ENCODE results near the gene CPA1.

Gene CPA1

GRCh38 chr7:130356876-130357611 is 23.2 kb upstream of the CPA1 start (continued):
- TF ChIP-seq ZNF398 (tag by site-specific recombination; IDR thresholded peaks at IDR 0.05) (peak; percentile 58), ZNF132 (tag by site-specific recombination; IDR thresholded peaks at IDR 0.05; ENCODE audit: borderline replicate concordance) (no peak), SP7 (tag by site-specific recombination; IDR thresholded peaks at IDR 0.05) (peak; percentile 68), ZNF423 (tag by site-specific recombination; IDR thresholded peaks at IDR 0.05) (no peak), ZNF26 (tag by site-specific recombination; IDR thresholded peaks at IDR 0.05) (no peak), MYNN (tag by site-specific recombination; IDR thresholded peaks at IDR 0.05; ENCODE audit: borderline replicate concordance) (no peak), ZNF561 (tag by site-specific recombination; IDR thresholded peaks at IDR 0.05; ENCODE audit: borderline replicate concordance) (no peak), ZNF362 (tag by site-specific recombination; IDR thresholded peaks at IDR 0.05) (no peak), ZNF510 (tag by site-specific recombination; IDR thresholded peaks at IDR 0.05; ENCODE audit: insufficient replicate concordance) (no peak), ZBTB48 (tag by site-specific recombination; IDR thresholded peaks at IDR 0.05) (no peak), PBX3 (CRISPR knock-in tag; IDR thresholded peaks at IDR 0.05) (no peak), ZNF544 (tag by site-specific recombination; IDR thresholded peaks at IDR 0.05) (no peak), ZNF670 (tag by site-specific recombination; IDR thresholded peaks at IDR 0.05; ENCODE audit: low read depth) (no peak), ELK4 (IDR thresholded peaks at IDR 0.05; ENCODE audit: borderline replicate concordance, low read depth, low read length) (no peak), WT1 (tag by site-specific recombination; IDR thresholded peaks at IDR 0.05) (no peak), ZNF302 (tag by site-specific recombination; IDR thresholded peaks at IDR 0.05; ENCODE audit: low read depth) (no peak), ZNF140 (tag by site-specific recombination; IDR thresholded peaks at IDR 0.05) (no peak), ZNF513 (tag by site-specific recombination; IDR thresholded peaks at IDR 0.05) (no peak), ZNF501 (tag by site-specific recombination; IDR thresholded peaks at IDR 0.05) (no peak), ZFP3 (tag by site-specific recombination; IDR thresholded peaks at IDR 0.05; ENCODE audit: low read depth) (no peak), PRDM6 (tag by site-specific recombination; IDR thresholded peaks at IDR 0.05) (no peak), KLF9 (tag by site-specific recombination; IDR thresholded peaks at IDR 0.05; ENCODE audit: low read depth) (0 out of 2 replicates have a peak, but pooled peaks have one; percentile 15), ZSCAN23 (tag by site-specific recombination; IDR thresholded peaks at IDR 0.05) (0 out of 2 replicates have a peak, but pooled peaks have one; percentile 12), ZNF664 (tag by site-specific recombination; IDR thresholded peaks at IDR 0.05) (no peak), ZNF341 (tag by site-specific recombination; IDR thresholded peaks at IDR 0.05; ENCODE audit: low read depth) (peak; percentile 70), ZNF114 (tag by site-specific recombination; IDR thresholded peaks at IDR 0.05) (no peak), ZEB2 (tag by site-specific recombination; IDR thresholded peaks at IDR 0.05) (no peak), REPIN1 (tag by site-specific recombination; IDR thresholded peaks at IDR 0.05; ENCODE audit: low read depth) (no peak), ZSCAN30 (tag by site-specific recombination; IDR thresholded peaks at IDR 0.05) (no peak), ZNF366 (tag by site-specific recombination; conservative IDR thresholded peaks at IDR 0.05) (no peak), ZNF350 (tag by site-specific recombination; IDR thresholded peaks at IDR 0.05) (no peak)

All from HEK293 (cell line).